OCI-LY1 (cell line): ENCODE data around the gene MS4A6A.

Source experiments
- EZH2 ChIP-seq: fragments of 200-600 bp; sonication (generic), shearing (Covaris generic); IDR thresholded peaks from 2 replicates; pipeline ENCODE4 v1.8.0; 2017; ENCODE audit warnings: borderline replicate concordance, mixed run types, mild to moderate bottlenecking, antibody characterized with exemption, low read length, moderate library complexity, mixed read lengths
- TF ChIP-seq, protein P1 (sequence below): fragments of 200-600 bp; sonication (generic), shearing (Covaris generic); IDR thresholded peaks from 2 replicates; pipeline ENCODE4 v1.5.1; 2017; ENCODE audit warnings: mild to moderate bottlenecking, antibody characterized with exemption, low read length, moderate library complexity, mixed read lengths

DNA sequence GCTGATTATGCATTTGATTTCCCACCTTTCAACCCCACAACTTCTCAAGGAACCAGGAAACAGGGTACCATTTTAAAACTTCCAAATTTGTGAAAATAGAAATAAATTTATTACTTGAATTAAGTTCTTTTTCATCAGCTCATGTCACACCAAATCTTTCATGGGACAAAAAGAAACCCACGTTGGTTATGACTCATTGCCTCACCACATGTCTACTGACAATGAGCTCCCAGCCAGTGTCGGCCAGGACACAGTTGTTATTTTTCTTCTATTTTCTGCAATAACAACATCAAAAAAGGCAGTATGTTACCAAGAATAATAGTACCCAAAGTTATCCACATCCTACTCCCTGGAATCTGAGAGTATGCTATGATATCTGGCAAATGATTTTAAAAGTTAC is 17.3 kb downstream of the MS4A6A start:
- TF ChIP-seq, protein P1, sequence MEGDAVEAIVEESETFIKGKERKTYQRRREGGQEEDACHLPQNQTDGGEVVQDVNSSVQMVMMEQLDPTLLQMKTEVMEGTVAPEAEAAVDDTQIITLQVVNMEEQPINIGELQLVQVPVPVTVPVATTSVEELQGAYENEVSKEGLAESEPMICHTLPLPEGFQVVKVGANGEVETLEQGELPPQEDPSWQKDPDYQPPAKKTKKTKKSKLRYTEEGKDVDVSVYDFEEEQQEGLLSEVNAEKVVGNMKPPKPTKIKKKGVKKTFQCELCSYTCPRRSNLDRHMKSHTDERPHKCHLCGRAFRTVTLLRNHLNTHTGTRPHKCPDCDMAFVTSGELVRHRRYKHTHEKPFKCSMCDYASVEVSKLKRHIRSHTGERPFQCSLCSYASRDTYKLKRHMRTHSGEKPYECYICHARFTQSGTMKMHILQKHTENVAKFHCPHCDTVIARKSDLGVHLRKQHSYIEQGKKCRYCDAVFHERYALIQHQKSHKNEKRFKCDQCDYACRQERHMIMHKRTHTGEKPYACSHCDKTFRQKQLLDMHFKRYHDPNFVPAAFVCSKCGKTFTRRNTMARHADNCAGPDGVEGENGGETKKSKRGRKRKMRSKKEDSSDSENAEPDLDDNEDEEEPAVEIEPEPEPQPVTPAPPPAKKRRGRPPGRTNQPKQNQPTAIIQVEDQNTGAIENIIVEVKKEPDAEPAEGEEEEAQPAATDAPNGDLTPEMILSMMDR, result no peak
- no peak for TF ChIP-seq EZH2
